22Rv1 (cell line): ENCODE results near the gene PELO.

Source experiments
- CTCF ChIP-seq: fragments of 450-650 bp; IDR thresholded peaks from 2 replicates; pipeline ENCODE4 v1.5.1; 2017; ENCODE audit warnings: mild to moderate bottlenecking
- ZFX ChIP-seq: fragments of 450-650 bp; IDR thresholded peaks from 2 replicates; pipeline ENCODE4 v1.6.1; 2017; ENCODE audit warnings: antibody characterized with exemption, borderline replicate concordance

DNA sequence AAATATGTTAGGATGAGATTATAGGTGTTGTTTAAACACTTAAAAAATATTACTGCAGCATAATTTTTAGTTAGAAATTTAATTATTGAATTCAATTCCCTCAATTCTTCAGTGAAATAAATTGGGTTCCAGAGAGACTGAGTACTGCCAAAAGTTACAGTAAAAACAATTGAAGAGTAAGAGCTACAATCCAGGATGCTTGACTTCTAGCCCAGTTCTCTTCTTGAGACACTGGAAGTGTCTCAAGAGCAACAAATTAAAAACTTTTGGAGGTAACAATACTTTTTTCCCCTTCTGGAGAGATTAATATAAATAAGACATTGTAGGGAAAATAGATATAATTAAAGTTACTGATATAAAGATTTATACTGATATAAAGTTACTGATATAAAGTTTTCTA is 8.3 kb downstream of the PELO start:
- TF ChIP-seq CTCF (no peak), ZFX (no peak)
